HepG2 (cell line): Measurements from ENCODE around the gene SPTBN4. TPM values are rescaled to one million over a fixed set of nuclear protein-coding genes. Genes with fewer than 3 reads are reported as not detected.
A peak's percentile ranks its signal among the peaks of the same experiment; 100 is the strongest.

Source experiments
- CREB3 ChIP-seq: sonication (generic); formaldehyde crosslinking; IDR thresholded peaks from 2 replicates; pipeline ENCODE4 v1.5.0; 2020; ENCODE audit warnings: missing genetic modification reagents
- HNF1B ChIP-seq: sonication (generic); formaldehyde crosslinking; IDR thresholded peaks from 2 replicates; pipeline ENCODE4 v1.5.1; 2020; ENCODE audit warnings: mild to moderate bottlenecking, moderate library complexity, missing genetic modification reagents
- HOXA9 ChIP-seq: sonication (generic); formaldehyde crosslinking; IDR thresholded peaks from 2 replicates; pipeline ENCODE4 v1.8.1; 2022; ENCODE audit warnings: missing genetic modification reagents, mild to moderate bottlenecking, moderate library complexity, borderline replicate concordance
- JDP2 ChIP-seq: sonication (generic); formaldehyde crosslinking; IDR thresholded peaks from 2 replicates; pipeline ENCODE4 v1.8.1; 2022; ENCODE audit warnings: missing genetic modification reagents, borderline replicate concordance
- KAT2B ChIP-seq: fragments of 150-350 bp; IDR thresholded peaks from 2 replicates; pipeline ENCODE4 v1.6.1; 2014; ENCODE audit warnings: low read depth, low read length, borderline replicate concordance
- MEIS1 ChIP-seq: sonication (generic); formaldehyde crosslinking; IDR thresholded peaks from 2 replicates; pipeline ENCODE4 v1.9.0; 2021; ENCODE audit warnings: mild to moderate bottlenecking, missing genetic modification reagents, moderate library complexity, borderline replicate concordance
- MYC ChIP-seq: sonication (generic); formaldehyde crosslinking; IDR thresholded peaks from 2 replicates; pipeline ENCODE4 v1.9.0; 2021; ENCODE audit warnings: missing genetic modification reagents, borderline replicate concordance
- PREB ChIP-seq: sonication (generic); formaldehyde crosslinking; IDR thresholded peaks from 2 replicates; pipeline ENCODE4 v1.4.0; 2020; ENCODE audit warnings: missing genetic modification reagents
- U2AF2 ChIP-seq: fragments of 200-400 bp; formaldehyde crosslinking; IDR thresholded peaks from 2 replicates; pipeline ENCODE4 v1.6.1; 2017; ENCODE audit warnings: low read depth, mild to moderate bottlenecking, low read length
- ZBTB2 ChIP-seq: sonication (generic); formaldehyde crosslinking; IDR thresholded peaks from 2 replicates; pipeline ENCODE4 v1.8.0; 2022; ENCODE audit warnings: low read depth, missing genetic modification reagents
- ZBTB33 ChIP-seq: sonication (generic); formaldehyde crosslinking; IDR thresholded peaks from 2 replicates; pipeline ENCODE4 v1.4.0; 2020; ENCODE audit warnings: missing genetic modification reagents
- ZBTB37 ChIP-seq: sonication (generic); formaldehyde crosslinking; IDR thresholded peaks from 2 replicates; pipeline ENCODE4 v1.4.0; 2020; ENCODE audit warnings: mild to moderate bottlenecking, missing genetic modification reagents
- ZFY ChIP-seq: sonication (generic); formaldehyde crosslinking; IDR thresholded peaks from 2 replicates; pipeline ENCODE4 v1.4.0; 2020; ENCODE audit warnings: missing genetic modification reagents
- ZNF121 ChIP-seq: sonication (generic); formaldehyde crosslinking; IDR thresholded peaks from 2 replicates; pipeline ENCODE4 v1.5.0; 2020; ENCODE audit warnings: mild to moderate bottlenecking, missing genetic modification reagents
- ZNF232 ChIP-seq: sonication (generic); formaldehyde crosslinking; IDR thresholded peaks from 2 replicates; pipeline ENCODE4 v1.4.0; 2020; ENCODE audit warnings: missing genetic modification reagents, borderline replicate concordance
- ZNF468 ChIP-seq: sonication (generic); formaldehyde crosslinking; IDR thresholded peaks from 2 replicates; pipeline ENCODE4 v1.8.0; 2022; ENCODE audit warnings: mild to moderate bottlenecking, moderate library complexity, missing genetic modification reagents
- ZNF550 ChIP-seq: sonication (generic); formaldehyde crosslinking; IDR thresholded peaks from 2 replicates; pipeline ENCODE4 v1.4.0; 2020; ENCODE audit warnings: mild to moderate bottlenecking, missing genetic modification reagents, borderline replicate concordance
- ZNF563 ChIP-seq: sonication (generic); formaldehyde crosslinking; IDR thresholded peaks from 2 replicates; pipeline ENCODE4 v1.8.0; 2022; ENCODE audit warnings: mild to moderate bottlenecking, moderate library complexity, missing genetic modification reagents
- ZNF788 ChIP-seq: sonication (generic); formaldehyde crosslinking; IDR thresholded peaks from 2 replicates; pipeline ENCODE4 v1.5.0; 2020; ENCODE audit warnings: mild to moderate bottlenecking, missing genetic modification reagents, borderline replicate concordance
- ZNF850 ChIP-seq: sonication (generic); formaldehyde crosslinking; conservative IDR thresholded peaks from 2 replicates; pipeline ENCODE4 v1.9.0; 2021; ENCODE audit warnings: mild to moderate bottlenecking, missing genetic modification reagents
- polyA plus RNA-seq, 8 experiments: library from polyadenylated mRNA; depleted of rRNA in 3 of 8; stranded (reverse) in 7 of 8; unstranded in 1 of 8; fragments of >200 nt; fragmentation: Illumina TruSeq in 4 of 8; extraction: Trizol in 4 of 8; gene quantifications; 2 replicates each; pipeline versions ENCODE4 v1.2.1 to v1.2.3, GENCODE V29; 2011 to 2016; ENCODE audit warnings: low read depth in 4 of 8, missing spikeins in 1 of 8, mixed read lengths in 1 of 8; ENCODE audit not compliant: insufficient read depth in 1 of 8
- total RNA-seq, 5 experiments: library from RNA; depleted of rRNA; stranded (reverse); fragments of >200 nt; fragmentation: Illumina TruSeq; extraction: Trizol; gene quantifications; 2 replicates each; pipeline ENCODE4 v1.2.3, GENCODE V29; 2016; ENCODE audit warnings: low read depth in 1 of 5

Gene SPTBN4
- total and polyA plus RNA-seq, 2 of the 13 experiments (the other 11 are each of a cell fraction or from before 2014, with no cell fraction given) = 0.11 TPM

- TF ChIP-seq ZBTB2 (peak; percentile 72; the same call in 1 of the 2 replicates), HNF1B (CRISPR knock-in tag) (peak; percentile 98), PREB (CRISPR knock-in tag) (no peak), ZBTB37 (CRISPR knock-in tag) (no peak), JDP2 (CRISPR knock-in tag) (peak; percentile 62; the same call in 1 of the 2 replicates), ZNF550 (CRISPR knock-in tag) (no peak), MEIS1 (CRISPR knock-in tag) (peak; percentile 55; the same call in 1 of the 2 replicates), ZNF121 (CRISPR knock-in tag) (no peak), MYC (peak; percentile 79; the same call in 1 of the 2 replicates), ZNF850 (no peak), KAT2B (no peak), ZNF232 (CRISPR knock-in tag) (peak; percentile 67; the same call in 1 of the 2 replicates), U2AF2 (no peak), CREB3 (0 out of 2 replicates have a peak, but pooled peaks have one; percentile 25), ZFY (CRISPR knock-in tag) (peak; percentile 62), HOXA9 (no peak), ZNF468 (CRISPR knock-in tag) (no peak), ZNF788 (peak; percentile 97; the same call in 1 of the 2 replicates), ZNF563 (peak; percentile 74; the same call in 1 of the 2 replicates), ZBTB33 (CRISPR knock-in tag) (peak; percentile 77)
These were observed 136.8 kb downstream of the SPTBN4 start (continued) for GRCh38 chr19:40603389-40604170.
